Measurements from ENCODE around the gene VAMP8. TPM values are rescaled to one million over a fixed set of nuclear protein-coding genes. Genes with fewer than 3 reads are reported as not detected.

The VAMP8 gene
- polyA plus RNA-seq, 2 of the 4 experiments (the other 2 are of a cell fraction): 18.5 to 41.1 TPM

GRCh38 chr2:85534881-85535280 is 42.5 kb upstream of the VAMP8 start:
- ATAC-seq (no peak), FAIRE-seq (no peak), DNase-seq (ENCODE audit: low read depth in 1 of 2, low spot score in 1 of 2) (no peak)
- POLR2A ChIA-PET: no interaction called here
- CTCF ChIA-PET: interaction anchor here (1.5 to 35.5 kb wide), 5 partner anchors 17 to 144 kb away, joined by 5 to 1185 read pairs (median 145); partner anchors contain the start of genes CAPG and SH2D6
- Histone ChIP-seq H3K4me3 (no peak overlapping the region), H3K27ac (no peak overlapping the region), H3K4me2 (no peak overlapping the region), H3K4me1 (peaks cover 21% of the 10 kb centered on the region; the same call in 2 of the 3 replicates), H3K9me3 (peaks cover 4% of the 10 kb centered on the region; the same call in 2 of the 3 replicates)
- no peak for TF ChIP-seq HOXB13 (CRISPR knock-in tag; IDR thresholded peaks at IDR 0.05; ENCODE audit: low read depth)
- TF ChIP-seq RAD21 (conservative IDR thresholded peaks at IDR 0.05 in 1 of 2, IDR thresholded peaks at IDR 0.05 in 1 of 2): no peak
- no peak for TF ChIP-seq RNF2 (IDR thresholded peaks at IDR 0.05; ENCODE audit: borderline replicate concordance, low read depth)
- TF ChIP-seq ESRRA (IDR thresholded peaks at IDR 0.05; ENCODE audit: borderline replicate concordance, low read length): no peak
- no peak for TF ChIP-seq PBX3 (IDR thresholded peaks at IDR 0.05)
- TF ChIP-seq CHD2 (IDR thresholded peaks at IDR 0.05; ENCODE audit: low read length, partially characterized antibody): no peak
- TF ChIP-seq EP300 (IDR thresholded peaks at IDR 0.05): no peak
- TF ChIP-seq ZC3H11A (IDR thresholded peaks at IDR 0.05): no peak
- no peak for TF ChIP-seq TP53 (CRISPR knock-in tag; IDR thresholded peaks at IDR 0.05)
- no peak for TF ChIP-seq REST (IDR thresholded peaks at IDR 0.05)
- TF ChIP-seq MAX (IDR thresholded peaks at IDR 0.05): no peak
- TF ChIP-seq EHF (CRISPR knock-in tag; IDR thresholded peaks at IDR 0.05): no peak
- TF ChIP-seq HES2 (IDR thresholded peaks at IDR 0.05): no peak
- TF ChIP-seq PHF8 (IDR thresholded peaks at IDR 0.05; ENCODE audit: borderline replicate concordance, low read depth): no peak
- TF ChIP-seq MYC (IDR thresholded peaks at IDR 0.05; ENCODE audit: borderline replicate concordance, low read length): no peak
- TF ChIP-seq CTCF (IDR thresholded peaks at IDR 0.05): no peak
- 81% methylated on average over 3 of the region's 3 CpGs for WGBS (ENCODE audit: missing lambda C conversion rate)

GRCh38 chr2:85536479-85536878 is 40.9 kb upstream of the VAMP8 start:
- Histone ChIP-seq H3K9me3 (no peaks in the 10 kb centered on the region), H3K27ac (peak overlapping the region; percentile 12 to 98; a peak in 3 of 6 replicates), H3K4me3 (no peak overlapping the region), H3K4me2 (peak overlapping the region; percentile 92), H3K4me1 (peaks cover 24% of the 10 kb centered on the region; the same call in 2 of the 3 replicates)
- 88% methylated on average over 3 of the region's 3 CpGs for WGBS (ENCODE audit: missing lambda C conversion rate)
- ATAC-seq: no peak
- CTCF ChIA-PET: interaction anchor here (3.7 to 35.5 kb wide), 5 partner anchors 16 to 118 kb away, joined by 19 to 1185 read pairs (median 145); partner anchors contain the start of genes CAPG and SH2D6
- DNase-seq (ENCODE audit: low read depth in 1 of 2, low spot score in 1 of 2): no peak
- FAIRE-seq: no peak
- POLR2A ChIA-PET: interaction anchor here (8.8 kb wide), 1 partner anchor 115 kb away, joined by 261 read pairs; the partner anchor contains the start of gene SH2D6
- TF ChIP-seq SMC3 (IDR thresholded peaks at IDR 0.05): no peak
- TF ChIP-seq ZSCAN20 (CRISPR knock-in tag; IDR thresholded peaks at IDR 0.05): no peak
- TF ChIP-seq CTCF (IDR thresholded peaks at IDR 0.05): no peak
- TF ChIP-seq ZC3H11A (IDR thresholded peaks at IDR 0.05): no peak
- no peak for TF ChIP-seq USF2 (IDR thresholded peaks at IDR 0.05)

All from A549 (cell line).